GM12873 (cell line): ENCODE results near the gene COL26A1.

Source experiments
- TF ChIP-seq, protein P1 (sequence below): IDR thresholded peaks from 2 replicates; pipeline ENCODE4 v1.5.1; 2012; ENCODE audit warnings: low read depth, mild to moderate bottlenecking, moderate library complexity, low read length, control low read depth; ENCODE audit not compliant: insufficient read depth; ENCODE audit errors: missing control alignments

The COL26A1 gene

DNA sequence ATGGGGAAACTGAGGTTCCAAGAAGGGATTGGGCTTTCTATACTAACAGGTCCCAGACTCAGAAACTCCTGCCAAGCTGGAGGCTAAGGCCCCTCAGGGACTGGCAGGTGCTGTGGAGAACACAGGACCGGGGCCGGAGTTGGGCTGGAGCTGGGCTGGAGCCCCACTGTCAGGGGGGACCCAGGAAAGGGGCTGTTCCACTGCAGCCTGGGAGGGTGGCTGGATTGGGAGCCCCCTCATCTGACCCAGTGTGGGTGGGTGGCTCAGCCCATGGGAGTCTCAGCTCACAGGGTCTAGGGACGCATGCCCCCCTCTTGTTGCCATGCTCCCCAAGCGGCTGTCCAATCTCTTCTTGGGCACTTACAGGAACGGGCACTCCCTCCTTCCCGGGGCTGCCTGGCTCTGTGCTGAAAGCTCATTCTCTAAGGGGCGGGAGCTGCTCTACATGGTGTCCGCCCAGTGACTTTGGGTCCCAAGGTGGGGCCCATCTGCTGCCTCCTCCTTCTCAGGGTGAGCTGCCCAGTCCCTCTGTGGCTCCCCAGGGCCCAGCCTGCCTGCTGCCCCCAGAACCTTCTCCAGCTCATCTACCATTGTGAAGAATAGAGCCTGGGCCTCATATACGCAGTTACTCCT, 139.9 kb downstream of the COL26A1 start:
- TF ChIP-seq, protein P1, sequence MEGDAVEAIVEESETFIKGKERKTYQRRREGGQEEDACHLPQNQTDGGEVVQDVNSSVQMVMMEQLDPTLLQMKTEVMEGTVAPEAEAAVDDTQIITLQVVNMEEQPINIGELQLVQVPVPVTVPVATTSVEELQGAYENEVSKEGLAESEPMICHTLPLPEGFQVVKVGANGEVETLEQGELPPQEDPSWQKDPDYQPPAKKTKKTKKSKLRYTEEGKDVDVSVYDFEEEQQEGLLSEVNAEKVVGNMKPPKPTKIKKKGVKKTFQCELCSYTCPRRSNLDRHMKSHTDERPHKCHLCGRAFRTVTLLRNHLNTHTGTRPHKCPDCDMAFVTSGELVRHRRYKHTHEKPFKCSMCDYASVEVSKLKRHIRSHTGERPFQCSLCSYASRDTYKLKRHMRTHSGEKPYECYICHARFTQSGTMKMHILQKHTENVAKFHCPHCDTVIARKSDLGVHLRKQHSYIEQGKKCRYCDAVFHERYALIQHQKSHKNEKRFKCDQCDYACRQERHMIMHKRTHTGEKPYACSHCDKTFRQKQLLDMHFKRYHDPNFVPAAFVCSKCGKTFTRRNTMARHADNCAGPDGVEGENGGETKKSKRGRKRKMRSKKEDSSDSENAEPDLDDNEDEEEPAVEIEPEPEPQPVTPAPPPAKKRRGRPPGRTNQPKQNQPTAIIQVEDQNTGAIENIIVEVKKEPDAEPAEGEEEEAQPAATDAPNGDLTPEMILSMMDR: no peak

- TF ChIP-seq, protein P1: no peak
Measured at GRCh38 chr7:101506531-101506930, 143.9 kb downstream of the COL26A1 start.

- TF ChIP-seq, protein P1: no peak
Measured at GRCh38 chr7:101507327-101507726, 144.7 kb downstream of the COL26A1 start.

DNA sequence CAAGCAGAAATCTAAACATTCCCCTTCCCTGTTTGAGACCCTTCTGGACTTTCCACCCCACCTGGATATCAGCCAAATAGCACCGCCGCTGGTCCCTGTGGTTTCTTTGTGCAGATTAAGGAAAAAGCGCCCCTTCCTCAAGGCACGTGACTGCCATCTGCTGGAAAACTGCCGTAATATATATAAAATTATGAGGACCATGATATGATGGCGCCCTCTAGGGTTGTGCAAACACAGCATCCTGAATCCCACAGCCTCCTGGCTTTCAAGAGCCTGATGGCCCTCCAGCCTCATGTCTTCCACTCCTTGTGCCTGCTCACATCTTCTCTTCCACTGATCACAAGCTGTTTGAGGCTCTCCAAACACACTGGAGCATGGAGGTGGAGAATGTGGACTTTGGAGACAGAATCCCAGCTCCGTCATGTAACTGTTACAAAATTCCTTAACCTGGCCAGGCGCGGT, 145.1 kb downstream of the COL26A1 start:
- TF ChIP-seq, protein P1: peak; percentile 81

- TF ChIP-seq, protein P1: no peak
Measured at GRCh38 chr7:101510297-101510696, 147.6 kb downstream of the COL26A1 start.

DNA sequence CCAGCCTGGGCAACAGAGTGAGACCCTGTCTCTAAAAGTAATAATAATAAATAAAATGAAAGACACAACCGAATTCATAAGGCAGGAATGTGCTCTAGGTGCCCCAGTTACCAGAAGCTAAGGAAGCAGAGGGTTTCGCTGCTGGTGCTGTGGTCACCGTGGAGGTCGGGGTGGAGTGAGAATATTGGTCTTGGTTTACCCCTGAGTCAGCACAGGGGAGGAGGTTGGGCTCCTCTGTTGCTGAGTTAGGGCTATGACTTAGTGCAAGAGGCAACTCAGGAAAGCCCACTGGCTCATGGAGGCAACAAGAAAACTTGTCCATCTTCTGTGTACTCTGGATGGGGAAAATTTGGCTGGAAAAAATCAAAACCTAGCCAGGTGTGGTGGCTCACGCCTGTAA, 149.3 kb downstream of the COL26A1 start:
- TF ChIP-seq, protein P1: no peak

GRCh38 chr7:101516851-101517250, 154.2 kb downstream of the COL26A1 start:
- TF ChIP-seq, protein P1: no peak
